HCT116 (cell line): ENCODE data around the gene CPHXL2.

Experiments used
- ATF3 ChIP-seq: IDR thresholded peaks from 2 replicates; pipeline ENCODE4 v1.6.1; 2012
- EGR1 ChIP-seq: IDR thresholded peaks from 2 replicates; pipeline ENCODE4 v1.6.1; 2012; ENCODE audit warnings: low read depth
- EZH2 ChIP-seq: fragments of 200-600 bp; sonication (generic); IDR thresholded peaks from 2 replicates; pipeline ENCODE4 v1.6.1; 2017; ENCODE audit warnings: antibody characterized with exemption, mixed run types
- POLR2A ChIP-seq: IDR thresholded peaks from 2 replicates; pipeline ENCODE4 v1.7.0; 2011; ENCODE audit warnings: borderline replicate concordance; ENCODE audit not compliant: insufficient read depth, insufficient read length; ENCODE audit errors: extremely low read depth
- SP1 ChIP-seq: IDR thresholded peaks from 2 replicates; pipeline ENCODE4 v1.6.1; 2012; ENCODE audit warnings: low read depth
- YY1 ChIP-seq: IDR thresholded peaks from 2 replicates; pipeline ENCODE4 v1.6.1; 2011; ENCODE audit warnings: low read length, low read depth, moderate library complexity, mild to moderate bottlenecking; ENCODE audit not compliant: insufficient replicate concordance; ENCODE audit errors: extremely low read depth
- ZFX ChIP-seq: fragments of 450-650 bp; IDR thresholded peaks from 2 replicates; pipeline ENCODE4 v1.6.1; 2017
- ZNF274 ChIP-seq: fragments of 200-500 bp; sonication (Bioruptor generic); IDR thresholded peaks from 2 replicates; pipeline ENCODE4 v1.6.1; 2014; ENCODE audit warnings: mild to moderate bottlenecking, low read depth, low read length, inconsistent platforms
- TF ChIP-seq, protein P1 (sequence below), 3 experiments: fragments of 200-600 bp in 1 of 3; sonication (generic) in 1 of 3; IDR thresholded peaks in 2 of 3; conservative IDR thresholded peaks in 1 of 3; 2 replicates each; pipeline ENCODE4 v1.5.1; 2012 to 2017; ENCODE audit warnings: low read depth in 2 of 3, low read length in 2 of 3, antibody characterized with exemption in 1 of 3, borderline replicate concordance in 1 of 3, control low read depth in 1 of 3, mild to moderate bottlenecking in 1 of 3, mixed read lengths in 1 of 3, mixed run types in 1 of 3, moderate library complexity in 1 of 3; ENCODE audit not compliant: insufficient read depth in 1 of 3
- TF ChIP-seq, protein P2 (sequence below): IDR thresholded peaks from 2 replicates; pipeline ENCODE4 v1.6.1; 2012

GRCh38 chr16:75702242-75702641 lies 25.4 kb upstream of the CPHXL2 start:
- no peak for TF ChIP-seq ATF3
- TF ChIP-seq ZNF274: no peak
- no peak for TF ChIP-seq POLR2A
- TF ChIP-seq, protein P1, sequence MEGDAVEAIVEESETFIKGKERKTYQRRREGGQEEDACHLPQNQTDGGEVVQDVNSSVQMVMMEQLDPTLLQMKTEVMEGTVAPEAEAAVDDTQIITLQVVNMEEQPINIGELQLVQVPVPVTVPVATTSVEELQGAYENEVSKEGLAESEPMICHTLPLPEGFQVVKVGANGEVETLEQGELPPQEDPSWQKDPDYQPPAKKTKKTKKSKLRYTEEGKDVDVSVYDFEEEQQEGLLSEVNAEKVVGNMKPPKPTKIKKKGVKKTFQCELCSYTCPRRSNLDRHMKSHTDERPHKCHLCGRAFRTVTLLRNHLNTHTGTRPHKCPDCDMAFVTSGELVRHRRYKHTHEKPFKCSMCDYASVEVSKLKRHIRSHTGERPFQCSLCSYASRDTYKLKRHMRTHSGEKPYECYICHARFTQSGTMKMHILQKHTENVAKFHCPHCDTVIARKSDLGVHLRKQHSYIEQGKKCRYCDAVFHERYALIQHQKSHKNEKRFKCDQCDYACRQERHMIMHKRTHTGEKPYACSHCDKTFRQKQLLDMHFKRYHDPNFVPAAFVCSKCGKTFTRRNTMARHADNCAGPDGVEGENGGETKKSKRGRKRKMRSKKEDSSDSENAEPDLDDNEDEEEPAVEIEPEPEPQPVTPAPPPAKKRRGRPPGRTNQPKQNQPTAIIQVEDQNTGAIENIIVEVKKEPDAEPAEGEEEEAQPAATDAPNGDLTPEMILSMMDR (IDR thresholded peaks at IDR 0.05 in 2 of 3, conservative IDR thresholded peaks at IDR 0.05 in 1 of 3; ENCODE audit: borderline replicate concordance in 1 of 3, insufficient read depth in 1 of 3, low read depth in 2 of 3, low read length in 2 of 3): no peak
- no peak for TF ChIP-seq EGR1
- TF ChIP-seq, protein P2, sequence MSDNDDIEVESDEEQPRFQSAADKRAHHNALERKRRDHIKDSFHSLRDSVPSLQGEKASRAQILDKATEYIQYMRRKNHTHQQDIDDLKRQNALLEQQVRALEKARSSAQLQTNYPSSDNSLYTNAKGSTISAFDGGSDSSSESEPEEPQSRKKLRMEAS: no peak
- TF ChIP-seq SP1: no peak
- no peak for TF ChIP-seq EZH2
- TF ChIP-seq YY1: no peak
- TF ChIP-seq ZFX: no peak
